WTC11 (cell line): ENCODE measurements around the gene ARL4A. TPM values are rescaled to one million over a fixed set of nuclear protein-coding genes. Genes with fewer than 3 reads are reported as not detected.

Experiments used
- ATAC-seq: fragments of 200-7000 bp; cut with Tn5 transposase; 2 replicates; pipeline ENCODE4 v1.10.0; 2021; ENCODE audit warnings: mild to moderate bottlenecking, moderate library complexity
- CTCF ChIA-PET: fragments of 300-600 bp; sonication (Branson Sonifier 250); formaldehyde crosslinking; loops from one replicate; lab custom pipeline; 2021; ENCODE audit warnings: antibody characterized with exemption; lab: Charles Lee
- POLR2A ChIA-PET: fragments of 350-600 bp; sonication (Branson Sonifier 250); formaldehyde crosslinking; loops from one replicate; lab custom pipeline; 2021; ENCODE audit warnings: antibody characterized with exemption; lab: Charles Lee
- DNase-seq: peaks from one replicate; pipeline ENCODE4 v3.0.0; 2021; ENCODE audit warnings: low spot score
- H3K27ac Mint-ChIP-seq: 2 replicates; pipeline ENCODE4 v1.8.0; 2021; ENCODE audit warnings: mixed read lengths
- H3K27me3 Mint-ChIP-seq: 2 replicates; pipeline ENCODE4 v1.8.0; 2021; ENCODE audit warnings: low read depth, mild to moderate bottlenecking, moderate library complexity, mixed read lengths
- H3K36me3 Mint-ChIP-seq: 2 replicates; pipeline ENCODE4 v1.8.0; 2021; ENCODE audit warnings: mixed read lengths
- H3K4me1 Mint-ChIP-seq: 2 replicates; pipeline ENCODE4 v1.8.0; 2022; ENCODE audit warnings: mixed read lengths
- H3K4me3 Mint-ChIP-seq: 2 replicates; pipeline ENCODE4 v1.8.0; 2021; ENCODE audit warnings: mild to moderate bottlenecking, moderate library complexity, mixed read lengths
- H3K9me3 Mint-ChIP-seq: 2 replicates; pipeline ENCODE4 v1.8.0; 2021; ENCODE audit warnings: mixed read lengths
- ATF3 ChIP-seq: sonication (generic); formaldehyde crosslinking; conservative IDR thresholded peaks from 2 replicates; pipeline ENCODE4 v1.8.1; 2022; ENCODE audit warnings: mild to moderate bottlenecking, missing genetic modification reagents
- HMGA2 ChIP-seq: fragments of 250-450 bp; sonication (Bioruptor Pico); IDR thresholded peaks from 2 replicates; pipeline ENCODE4 v1.4.0; 2021; ENCODE audit warnings: mild to moderate bottlenecking, moderate library complexity
- IRF1 ChIP-seq: sonication (generic); formaldehyde crosslinking; IDR thresholded peaks from 2 replicates; pipeline ENCODE4 v1.8.0; 2023; ENCODE audit warnings: missing genetic modification reagents
- JAZF1 ChIP-seq: fragments of 250-450 bp; sonication (Bioruptor Pico); IDR thresholded peaks from 2 replicates; pipeline ENCODE4 v1.9.0; 2021; ENCODE audit warnings: moderate library complexity, mild to moderate bottlenecking, inconsistent platforms
- NFYB ChIP-seq: sonication (generic); formaldehyde crosslinking; conservative IDR thresholded peaks from 2 replicates; pipeline ENCODE4 v1.8.0; 2022; ENCODE audit warnings: low read depth, missing genetic modification reagents
- NR3C1 ChIP-seq: sonication (generic); formaldehyde crosslinking; conservative IDR thresholded peaks from 2 replicates; pipeline ENCODE4 v1.8.1; 2023; ENCODE audit warnings: low read depth, mild to moderate bottlenecking, missing genetic modification reagents
- OVOL2 ChIP-seq: fragments of 250-450 bp; sonication (Bioruptor Pico); IDR thresholded peaks from 2 replicates; pipeline ENCODE4 v1.9.0; 2021; ENCODE audit warnings: mild to moderate bottlenecking, borderline replicate concordance
- ZNF121 ChIP-seq: sonication (generic); formaldehyde crosslinking; IDR thresholded peaks from 2 replicates; pipeline ENCODE4 v1.8.0; 2023; ENCODE audit warnings: missing genetic modification reagents
- ZNF219 ChIP-seq: sonication (generic); formaldehyde crosslinking; IDR thresholded peaks from 2 replicates; pipeline ENCODE4 v1.8.0; 2023; ENCODE audit warnings: missing genetic modification reagents, mild to moderate bottlenecking, borderline replicate concordance
- ZNF232 ChIP-seq: sonication (generic); formaldehyde crosslinking; IDR thresholded peaks from 2 replicates; pipeline ENCODE4 v1.8.0; 2022; ENCODE audit warnings: mild to moderate bottlenecking, missing genetic modification reagents
- total RNA-seq: library from RNA; stranded (reverse); gene quantifications from 3 replicates; pipeline ENCODE4 v1.2.3, GENCODE V29; 2021
- TF ChIP-seq, protein P1 (sequence below): sonication (generic); formaldehyde crosslinking; IDR thresholded peaks from 2 replicates; pipeline ENCODE4 v1.8.0; 2023; ENCODE audit warnings: missing genetic modification reagents, mild to moderate bottlenecking, borderline replicate concordance
- TF ChIP-seq, protein P2 (sequence below): fragments of 250-450 bp; sonication (Bioruptor Pico); IDR thresholded peaks from 2 replicates; pipeline ENCODE4 v1.8.0; 2021; ENCODE audit warnings: mild to moderate bottlenecking
- TF ChIP-seq, protein P3 (sequence below): sonication (generic); formaldehyde crosslinking; IDR thresholded peaks from 2 replicates; pipeline ENCODE4 v1.8.1; 2022; ENCODE audit warnings: low read depth, mild to moderate bottlenecking, moderate library complexity, missing genetic modification reagents, borderline replicate concordance
- TF ChIP-seq, protein P4 (sequence below): sonication (generic); formaldehyde crosslinking; IDR thresholded peaks from 2 replicates; pipeline ENCODE4 v1.8.0; 2022; ENCODE audit warnings: mild to moderate bottlenecking, missing genetic modification reagents
- TF ChIP-seq, protein P5 (sequence below): sonication (generic); formaldehyde crosslinking; IDR thresholded peaks from 2 replicates; pipeline ENCODE4 v1.8.1; 2022; ENCODE audit warnings: mild to moderate bottlenecking, moderate library complexity, missing genetic modification reagents

The ARL4A gene
- total RNA-seq, 1 experiment from 2014 or later: 25.4 TPM

GRCh38 chr7:12695965-12696364, 8.5 kb downstream of the ARL4A start:
- DNase-seq (no peak), ATAC-seq (no peak)
- Mint-ChIP-seq H3K4me3 (no peak overlapping the region), H3K9me3 (peaks cover 5% of the 10 kb centered on the region), H3K27ac (no peak overlapping the region), H3K27me3 (no peaks in the 10 kb centered on the region), H3K36me3 (peaks cover 11% of the 10 kb centered on the region; the same call in 1 of the 2 replicates)
- POLR2A ChIA-PET: interaction anchor here (1.0 kb wide), 1 partner anchor 9 kb away, joined by 3 read pairs; no protein-coding TSS in a partner anchor
- TF ChIP-seq OVOL2 (no peak), ZNF232 (CRISPR knock-in tag) (no peak), JAZF1 (no peak), IRF1 (CRISPR knock-in tag) (no peak), NR3C1 (CRISPR knock-in tag) (no peak)
- TF ChIP-seq, protein P1, sequence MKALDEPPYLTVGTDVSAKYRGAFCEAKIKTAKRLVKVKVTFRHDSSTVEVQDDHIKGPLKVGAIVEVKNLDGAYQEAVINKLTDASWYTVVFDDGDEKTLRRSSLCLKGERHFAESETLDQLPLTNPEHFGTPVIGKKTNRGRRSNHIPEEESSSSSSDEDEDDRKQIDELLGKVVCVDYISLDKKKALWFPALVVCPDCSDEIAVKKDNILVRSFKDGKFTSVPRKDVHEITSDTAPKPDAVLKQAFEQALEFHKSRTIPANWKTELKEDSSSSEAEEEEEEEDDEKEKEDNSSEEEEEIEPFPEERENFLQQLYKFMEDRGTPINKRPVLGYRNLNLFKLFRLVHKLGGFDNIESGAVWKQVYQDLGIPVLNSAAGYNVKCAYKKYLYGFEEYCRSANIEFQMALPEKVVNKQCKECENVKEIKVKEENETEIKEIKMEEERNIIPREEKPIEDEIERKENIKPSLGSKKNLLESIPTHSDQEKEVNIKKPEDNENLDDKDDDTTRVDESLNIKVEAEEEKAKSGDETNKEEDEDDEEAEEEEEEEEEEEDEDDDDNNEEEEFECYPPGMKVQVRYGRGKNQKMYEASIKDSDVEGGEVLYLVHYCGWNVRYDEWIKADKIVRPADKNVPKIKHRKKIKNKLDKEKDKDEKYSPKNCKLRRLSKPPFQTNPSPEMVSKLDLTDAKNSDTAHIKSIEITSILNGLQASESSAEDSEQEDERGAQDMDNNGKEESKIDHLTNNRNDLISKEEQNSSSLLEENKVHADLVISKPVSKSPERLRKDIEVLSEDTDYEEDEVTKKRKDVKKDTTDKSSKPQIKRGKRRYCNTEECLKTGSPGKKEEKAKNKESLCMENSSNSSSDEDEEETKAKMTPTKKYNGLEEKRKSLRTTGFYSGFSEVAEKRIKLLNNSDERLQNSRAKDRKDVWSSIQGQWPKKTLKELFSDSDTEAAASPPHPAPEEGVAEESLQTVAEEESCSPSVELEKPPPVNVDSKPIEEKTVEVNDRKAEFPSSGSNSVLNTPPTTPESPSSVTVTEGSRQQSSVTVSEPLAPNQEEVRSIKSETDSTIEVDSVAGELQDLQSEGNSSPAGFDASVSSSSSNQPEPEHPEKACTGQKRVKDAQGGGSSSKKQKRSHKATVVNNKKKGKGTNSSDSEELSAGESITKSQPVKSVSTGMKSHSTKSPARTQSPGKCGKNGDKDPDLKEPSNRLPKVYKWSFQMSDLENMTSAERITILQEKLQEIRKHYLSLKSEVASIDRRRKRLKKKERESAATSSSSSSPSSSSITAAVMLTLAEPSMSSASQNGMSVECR: no peak
- TF ChIP-seq, protein P2, sequence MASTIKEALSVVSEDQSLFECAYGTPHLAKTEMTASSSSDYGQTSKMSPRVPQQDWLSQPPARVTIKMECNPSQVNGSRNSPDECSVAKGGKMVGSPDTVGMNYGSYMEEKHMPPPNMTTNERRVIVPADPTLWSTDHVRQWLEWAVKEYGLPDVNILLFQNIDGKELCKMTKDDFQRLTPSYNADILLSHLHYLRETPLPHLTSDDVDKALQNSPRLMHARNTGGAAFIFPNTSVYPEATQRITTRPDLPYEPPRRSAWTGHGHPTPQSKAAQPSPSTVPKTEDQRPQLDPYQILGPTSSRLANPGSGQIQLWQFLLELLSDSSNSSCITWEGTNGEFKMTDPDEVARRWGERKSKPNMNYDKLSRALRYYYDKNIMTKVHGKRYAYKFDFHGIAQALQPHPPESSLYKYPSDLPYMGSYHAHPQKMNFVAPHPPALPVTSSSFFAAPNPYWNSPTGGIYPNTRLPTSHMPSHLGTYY (CRISPR knock-in tag): no peak
- TF ChIP-seq, protein P3, sequence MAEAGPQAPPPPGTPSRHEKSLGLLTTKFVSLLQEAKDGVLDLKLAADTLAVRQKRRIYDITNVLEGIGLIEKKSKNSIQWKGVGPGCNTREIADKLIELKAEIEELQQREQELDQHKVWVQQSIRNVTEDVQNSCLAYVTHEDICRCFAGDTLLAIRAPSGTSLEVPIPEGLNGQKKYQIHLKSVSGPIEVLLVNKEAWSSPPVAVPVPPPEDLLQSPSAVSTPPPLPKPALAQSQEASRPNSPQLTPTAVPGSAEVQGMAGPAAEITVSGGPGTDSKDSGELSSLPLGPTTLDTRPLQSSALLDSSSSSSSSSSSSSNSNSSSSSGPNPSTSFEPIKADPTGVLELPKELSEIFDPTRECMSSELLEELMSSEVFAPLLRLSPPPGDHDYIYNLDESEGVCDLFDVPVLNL: no peak
- TF ChIP-seq, protein P4, sequence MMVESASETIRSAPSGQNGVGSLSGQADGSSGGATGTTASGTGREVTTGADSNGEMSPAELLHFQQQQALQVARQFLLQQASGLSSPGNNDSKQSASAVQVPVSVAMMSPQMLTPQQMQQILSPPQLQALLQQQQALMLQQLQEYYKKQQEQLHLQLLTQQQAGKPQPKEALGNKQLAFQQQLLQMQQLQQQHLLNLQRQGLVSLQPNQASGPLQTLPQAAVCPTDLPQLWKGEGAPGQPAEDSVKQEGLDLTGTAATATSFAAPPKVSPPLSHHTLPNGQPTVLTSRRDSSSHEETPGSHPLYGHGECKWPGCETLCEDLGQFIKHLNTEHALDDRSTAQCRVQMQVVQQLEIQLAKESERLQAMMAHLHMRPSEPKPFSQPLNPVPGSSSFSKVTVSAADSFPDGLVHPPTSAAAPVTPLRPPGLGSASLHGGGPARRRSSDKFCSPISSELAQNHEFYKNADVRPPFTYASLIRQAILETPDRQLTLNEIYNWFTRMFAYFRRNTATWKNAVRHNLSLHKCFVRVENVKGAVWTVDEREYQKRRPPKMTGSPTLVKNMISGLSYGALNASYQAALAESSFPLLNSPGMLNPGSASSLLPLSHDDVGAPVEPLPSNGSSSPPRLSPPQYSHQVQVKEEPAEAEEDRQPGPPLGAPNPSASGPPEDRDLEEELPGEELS (CRISPR knock-in tag): no peak
- TF ChIP-seq, all 79 proteins: peak for 0
- CTCF ChIA-PET: interaction anchor here (0.6 to 2.9 kb wide), 2 partner anchors 9 to 216 kb away, joined by 3 to 13 read pairs; partner anchors contain the start of gene ARL4A
- H3K4me1 Mint-ChIP-seq: peaks cover 21% of the 10 kb centered on the region

DNA sequence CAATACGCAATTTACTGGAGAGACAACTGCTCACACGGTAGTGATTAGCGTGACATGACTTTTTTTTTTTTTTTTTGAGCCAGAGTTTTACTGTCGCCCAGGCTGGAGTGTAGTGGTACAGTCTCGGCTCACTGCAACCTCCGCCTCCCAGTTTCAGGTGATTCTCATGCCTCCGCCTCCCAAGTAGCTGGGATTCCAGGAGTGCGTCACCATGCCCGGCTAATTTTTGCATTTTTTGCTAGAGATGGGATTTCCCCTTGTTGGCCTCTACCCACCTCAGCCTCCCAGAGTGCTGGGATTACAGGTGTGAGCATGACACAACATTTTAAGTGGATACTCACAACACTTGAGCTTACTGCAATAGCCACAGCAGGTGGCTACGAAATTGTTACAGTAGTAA, 11.9 kb downstream of the ARL4A start:
- peaks cover 16% of the 10 kb centered on the region for H3K4me1 Mint-ChIP-seq
- CTCF ChIA-PET: interaction anchor here (3.4 kb wide), 1 partner anchor 13 kb away, joined by 16 read pairs; the partner anchor contains the start of gene ARL4A

More for the DNA sequence above, 11.9 kb downstream of the ARL4A start:
- DNase-seq (no peak), ATAC-seq (no peak)
- no peaks in the 10 kb centered on the region; the same call in 1 of the 2 replicates for H3K27me3 Mint-ChIP-seq
- no peak overlapping the region for H3K4me3 Mint-ChIP-seq
- POLR2A ChIA-PET: no interaction called here
- no peak overlapping the region for H3K27ac Mint-ChIP-seq
- H3K36me3 Mint-ChIP-seq: peaks cover 27% of the 10 kb centered on the region
- peaks cover 24% of the 10 kb centered on the region for H3K9me3 Mint-ChIP-seq
- TF ChIP-seq ZNF219 (CRISPR knock-in tag) (no peak), ZNF121 (CRISPR knock-in tag) (no peak), HMGA2 (CRISPR knock-in tag) (no peak), NFYB (CRISPR knock-in tag) (no peak), ATF3 (no peak)
- TF ChIP-seq, protein P5, sequence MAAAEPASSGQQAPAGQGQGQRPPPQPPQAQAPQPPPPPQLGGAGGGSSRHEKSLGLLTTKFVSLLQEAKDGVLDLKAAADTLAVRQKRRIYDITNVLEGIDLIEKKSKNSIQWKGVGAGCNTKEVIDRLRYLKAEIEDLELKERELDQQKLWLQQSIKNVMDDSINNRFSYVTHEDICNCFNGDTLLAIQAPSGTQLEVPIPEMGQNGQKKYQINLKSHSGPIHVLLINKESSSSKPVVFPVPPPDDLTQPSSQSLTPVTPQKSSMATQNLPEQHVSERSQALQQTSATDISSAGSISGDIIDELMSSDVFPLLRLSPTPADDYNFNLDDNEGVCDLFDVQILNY (CRISPR knock-in tag): no peak
